ENCODE measurements around the gene MYO1B. TPM values are rescaled to one million over a fixed set of nuclear protein-coding genes. Genes with fewer than 3 reads are reported as not detected.

MYO1B gene
- total RNA-seq, 3 donors from 2014 or later = 35.1 to 64.8 (median 54.6) TPM

DNA sequence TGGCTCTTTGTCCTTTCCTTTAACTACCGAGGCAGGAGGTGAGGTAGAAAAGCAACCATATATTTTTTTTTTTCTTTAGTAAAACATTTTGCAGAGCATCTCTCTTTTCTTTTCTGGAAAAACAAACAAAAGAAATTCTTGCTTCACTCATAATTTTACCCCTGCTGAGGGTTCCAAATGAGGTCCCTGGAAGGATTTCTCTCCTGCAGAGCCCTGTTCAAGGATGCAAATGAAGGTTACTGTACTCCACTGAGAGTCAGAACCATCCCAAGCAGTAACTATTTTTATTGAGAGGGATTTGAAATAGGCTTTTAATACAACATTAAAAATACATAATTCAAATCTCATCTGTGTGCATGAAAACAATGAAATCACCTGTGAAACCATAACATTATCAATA, 19.5 kb upstream of the MYO1B start:
- Histone ChIP-seq H3K4me3 (no peak overlapping the region), H3K4me1 (ENCODE audit: low read depth) (no peaks in the 10 kb centered on the region), H3K9me3 (no peaks in the 10 kb centered on the region), H3K36me3 (ENCODE audit: low read depth) (no peaks in the 10 kb centered on the region)
- intact Hi-C loops (cut with DNase I, micrococcal nuclease) = no loop called here
- DNase-seq (no peak), ATAC-seq (no peak)
- TF ChIP-seq CTCF (IDR thresholded peaks at IDR 0.05) = no peak

- DNase-seq (no peak), ATAC-seq (no peak)
- Histone ChIP-seq H3K36me3 (ENCODE audit: low read depth) (no peaks in the 10 kb centered on the region), H3K4me1 (ENCODE audit: low read depth) (no peaks in the 10 kb centered on the region), H3K4me3 (no peak overlapping the region), H3K9me3 (no peaks in the 10 kb centered on the region)
- no peak for TF ChIP-seq CTCF (IDR thresholded peaks at IDR 0.05)
- intact Hi-C loops (cut with DNase I, micrococcal nuclease) = no loop called here
Observed at GRCh38 chr2:191226196-191226595, 19.0 kb upstream of the MYO1B start.

GRCh38 chr2:191228333-191228732, 16.9 kb upstream of the MYO1B start:
- H3K4me1 ChIP-seq (ENCODE audit: low read depth) = no peaks in the 10 kb centered on the region
- no peaks in the 10 kb centered on the region for H3K36me3 ChIP-seq (ENCODE audit: low read depth)
- ATAC-seq (no peak), DNase-seq (no peak)
- no peaks in the 10 kb centered on the region for H3K9me3 ChIP-seq
- intact Hi-C loops (cut with DNase I, micrococcal nuclease) = no loop called here
- no peak overlapping the region for H3K4me3 ChIP-seq
- TF ChIP-seq CTCF (IDR thresholded peaks at IDR 0.05) = no peak

- peak in 2 of 3 donors; percentile 22 to 42 for DNase-seq
- no peak for TF ChIP-seq CTCF (IDR thresholded peaks at IDR 0.05)
- H3K36me3 ChIP-seq (ENCODE audit: low read depth) = no peaks in the 10 kb centered on the region
- no peaks in the 10 kb centered on the region for H3K9me3 ChIP-seq
- H3K4me1 ChIP-seq (ENCODE audit: low read depth) = no peaks in the 10 kb centered on the region
- ATAC-seq = peak; percentile 73
- H3K4me3 ChIP-seq = no peak overlapping the region
- intact Hi-C loops (cut with DNase I, micrococcal nuclease) = no loop called here
Observed at GRCh38 chr2:191228861-191229260, 16.3 kb upstream of the MYO1B start.

DNA sequence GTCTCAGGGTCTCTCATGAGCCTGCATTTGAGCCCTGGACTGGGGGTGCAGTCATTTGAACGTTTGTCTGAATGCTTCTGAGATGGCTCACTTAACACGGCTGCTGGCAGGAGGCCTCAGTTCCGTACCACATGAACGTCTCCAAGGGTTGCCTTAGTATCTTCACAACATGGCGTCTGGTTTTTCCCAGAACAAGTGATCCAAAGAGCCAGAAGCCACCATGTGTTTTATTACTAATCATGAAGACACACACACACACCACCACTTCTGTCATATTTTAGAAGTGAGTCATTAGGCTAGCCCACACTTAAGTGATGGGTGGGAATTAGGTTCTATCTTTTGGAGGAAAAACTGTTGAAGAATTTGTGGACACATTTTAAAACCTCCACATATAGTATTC, 15.0 kb upstream of the MYO1B start:
- no peaks in the 10 kb centered on the region for H3K4me1 ChIP-seq (ENCODE audit: low read depth)
- no peak overlapping the region for H3K4me3 ChIP-seq
- no peaks in the 10 kb centered on the region for H3K36me3 ChIP-seq (ENCODE audit: low read depth)
- intact Hi-C loops (cut with DNase I, micrococcal nuclease) = no loop called here
- ATAC-seq = no peak
- no peaks in the 10 kb centered on the region for H3K9me3 ChIP-seq
- no peak for DNase-seq
- TF ChIP-seq CTCF (IDR thresholded peaks at IDR 0.05) = no peak

DNA sequence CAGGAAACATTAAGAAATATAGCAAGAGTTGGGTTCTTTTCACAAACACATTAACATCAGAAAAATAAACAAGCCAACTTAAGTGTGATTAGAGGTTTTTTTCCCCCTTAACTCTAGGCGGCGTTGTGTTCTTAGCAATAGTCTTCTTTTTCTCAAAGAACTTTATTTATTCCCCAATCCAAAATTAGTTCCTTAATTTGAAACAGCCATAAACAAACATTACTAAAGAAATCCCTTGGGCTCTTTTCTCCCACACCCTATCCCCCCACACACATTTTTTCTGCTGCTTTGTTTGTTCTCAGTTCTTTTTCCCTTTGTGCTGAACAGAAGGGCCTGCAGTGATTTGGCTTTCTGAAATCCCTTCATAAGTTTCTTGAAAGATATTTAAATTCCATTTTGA, 13.2 kb upstream of the MYO1B start:
- Histone ChIP-seq H3K4me3 (no peak overlapping the region), H3K36me3 (ENCODE audit: low read depth) (no peaks in the 10 kb centered on the region), H3K9me3 (no peaks in the 10 kb centered on the region), H3K4me1 (ENCODE audit: low read depth) (no peaks in the 10 kb centered on the region)
- DNase-seq (no peak), ATAC-seq (no peak)
- TF ChIP-seq CTCF (IDR thresholded peaks at IDR 0.05) = no peak
- intact Hi-C loops (cut with DNase I, micrococcal nuclease) = no loop called here

All from mucosa of descending colon (tissue), 3 donors.